Neural cell (in vitro differentiated cells): ENCODE measurements around the gene CHST2. TPM values are rescaled to one million over a fixed set of nuclear protein-coding genes. Genes with fewer than 3 reads are reported as not detected.

Experiments used
- H2AFZ ChIP-seq: fragments of 200-600, 300-800 bp; sonication (generic), shearing (Covaris generic); 2 replicates; pipeline ENCODE4 v1.6.0; 2014; ENCODE audit warnings: low read depth, mild to moderate bottlenecking, antibody characterized with exemption, low read length, moderate library complexity
- H3F3A ChIP-seq: fragments of 200-600 bp; shearing (Covaris generic); 2 replicates; pipeline ENCODE4 v1.6.1; 2016; ENCODE audit warnings: mild to moderate bottlenecking, moderate library complexity, mixed read lengths, antibody characterized with exemption, low read length; ENCODE audit not compliant: insufficient read depth, poor library complexity, severe bottlenecking
- H3K27ac ChIP-seq: fragments of 200-600, 300-800 bp; sonication (generic), shearing (Covaris generic); 2 replicates; pipeline ENCODE4 v1.5.1; 2014; ENCODE audit warnings: mild to moderate bottlenecking, low read length, moderate library complexity
- H3K27me3 ChIP-seq: fragments of 300-800, 200-600 bp; sonication (generic), shearing (Covaris generic); 2 replicates; pipeline ENCODE4 v1.6.0; 2014; ENCODE audit warnings: mild to moderate bottlenecking, low read depth, low read length, moderate library complexity; ENCODE audit not compliant: insufficient read depth
- H3K36me3 ChIP-seq: fragments of 300-800, 200-600 bp; sonication (generic), shearing (Covaris generic); 2 replicates; pipeline ENCODE4 v1.5.1; 2014; ENCODE audit warnings: mild to moderate bottlenecking, antibody characterized with exemption, low read length, moderate library complexity; ENCODE audit not compliant: insufficient read depth
- H3K4me2 ChIP-seq: fragments of 300-800, 200-600 bp; sonication (generic), shearing (Covaris generic); 2 replicates; pipeline ENCODE4 v1.6.0; 2014; ENCODE audit warnings: mild to moderate bottlenecking, low read length
- H3K4me3 ChIP-seq: fragments of 300-800, 200-600 bp; sonication (generic), shearing (Covaris generic); 2 replicates; pipeline ENCODE4 v1.5.1; 2014; ENCODE audit warnings: mild to moderate bottlenecking, low read length, moderate library complexity
- H3K79me2 ChIP-seq: fragments of 200-600 bp; shearing (Covaris generic); replicated peaks from 2 replicates; pipeline ENCODE4 v1.6.0; 2014; ENCODE audit warnings: mild to moderate bottlenecking, low read length, moderate library complexity; ENCODE audit not compliant: insufficient read depth
- H3K9ac ChIP-seq: fragments of 300-800, 200-600 bp; sonication (generic), shearing (Covaris generic); 2 replicates; pipeline ENCODE4 v1.6.1; 2016; ENCODE audit warnings: mild to moderate bottlenecking, low read length, mixed read lengths
- H3K9me2 ChIP-seq: fragments of 200-600 bp; shearing (Covaris generic); 2 replicates; pipeline ENCODE4 v1.6.1; 2016; ENCODE audit warnings: mild to moderate bottlenecking, low read length, mixed read lengths; ENCODE audit not compliant: insufficient read depth
- H3K9me3 ChIP-seq: fragments of 200-600, 300-800 bp; sonication (generic), shearing (Covaris generic); 2 replicates; pipeline ENCODE4 v1.6.1; 2016; ENCODE audit warnings: mild to moderate bottlenecking, mixed run types, low read length, moderate library complexity, mixed read lengths
- H4K20me1 ChIP-seq: fragments of 200-600 bp; shearing (Covaris generic); 2 replicates; pipeline ENCODE4 v1.6.1; 2016; ENCODE audit warnings: mild to moderate bottlenecking, mixed run types; ENCODE audit not compliant: insufficient read depth
- EP300 ChIP-seq: fragments of 450-650 bp; conservative IDR thresholded peaks from 2 replicates; pipeline ENCODE4 v1.6.1; 2014; ENCODE audit warnings: antibody characterized with exemption, mild to moderate bottlenecking, moderate library complexity; ENCODE audit not compliant: poor library complexity, severe bottlenecking
- EZH2 ChIP-seq: fragments of 200-600, 300-800 bp; shearing (Covaris generic), sonication (generic); IDR thresholded peaks from 2 replicates; pipeline ENCODE4 v1.6.1; 2014; ENCODE audit warnings: antibody characterized with exemption, low read length, borderline replicate concordance, mild to moderate bottlenecking; ENCODE audit not compliant: insufficient read depth, poor library complexity, severe bottlenecking
- MXI1 ChIP-seq: fragments of 450-650 bp; conservative IDR thresholded peaks from 2 replicates; pipeline ENCODE4 v1.6.1; 2014; ENCODE audit warnings: antibody characterized with exemption, mild to moderate bottlenecking; ENCODE audit not compliant: poor library complexity, severe bottlenecking
- POLR2AphosphoS5 ChIP-seq: IDR thresholded peaks from 2 replicates; pipeline ENCODE4 v1.6.1; 2012
- RAD21 ChIP-seq: fragments of 450-650 bp; conservative IDR thresholded peaks from 2 replicates; pipeline ENCODE4 v1.6.1; 2014; ENCODE audit warnings: antibody characterized with exemption, mild to moderate bottlenecking, moderate library complexity
- REST ChIP-seq: IDR thresholded peaks from 2 replicates; pipeline ENCODE4 v1.6.1; 2012; ENCODE audit warnings: borderline replicate concordance
- SMC3 ChIP-seq: fragments of 450-650 bp; conservative IDR thresholded peaks from 2 replicates; pipeline ENCODE4 v1.6.1; 2014; ENCODE audit warnings: antibody characterized with exemption, mild to moderate bottlenecking, moderate library complexity; ENCODE audit not compliant: poor library complexity
- TAF1 ChIP-seq: IDR thresholded peaks from 2 replicates; pipeline ENCODE4 v1.6.1; 2012; ENCODE audit warnings: low read depth
- polyA plus RNA-seq: library from polyadenylated mRNA; depleted of rRNA; stranded (reverse); fragments of >200 nt; gene quantifications from 2 replicates; pipeline ENCODE4 v1.2.3, GENCODE V29; 2014
- TF ChIP-seq, protein P1 (sequence below): fragments of 450-650 bp; IDR thresholded peaks from 2 replicates; pipeline ENCODE4 v1.5.1; 2014; ENCODE audit warnings: antibody characterized with exemption, mild to moderate bottlenecking, moderate library complexity; ENCODE audit not compliant: poor library complexity, severe bottlenecking

Gene CHST2
- polyA plus RNA-seq, 1 donor from 2014 or later, result 5.0 TPM

DNA sequence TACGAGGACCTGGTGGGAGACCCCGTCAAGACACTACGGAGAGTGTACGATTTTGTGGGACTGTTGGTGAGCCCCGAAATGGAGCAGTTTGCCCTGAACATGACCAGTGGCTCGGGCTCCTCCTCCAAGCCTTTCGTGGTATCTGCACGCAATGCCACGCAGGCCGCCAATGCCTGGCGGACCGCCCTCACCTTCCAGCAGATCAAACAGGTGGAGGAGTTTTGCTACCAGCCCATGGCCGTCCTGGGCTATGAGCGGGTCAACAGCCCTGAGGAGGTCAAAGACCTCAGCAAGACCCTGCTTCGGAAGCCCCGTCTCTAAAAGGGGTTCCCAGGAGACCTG lies 2.5 kb downstream of the CHST2 start:
- H3K9me3 ChIP-seq, result no peaks in the 10 kb centered on the region
- no peak overlapping the region for H2AFZ ChIP-seq
- no peak overlapping the region for H3K4me2 ChIP-seq
- H3K4me3 ChIP-seq, result peak overlapping the region; percentile 95
- no peaks in the 10 kb centered on the region for H3K9me2 ChIP-seq
- no peak overlapping the region for H3K9ac ChIP-seq
- TF ChIP-seq REST (no peak), EP300 (no peak), SMC3 (no peak), POLR2AphosphoS5 (no peak), TAF1 (no peak), RAD21 (no peak), MXI1 (no peak)
- TF ChIP-seq, protein P1, sequence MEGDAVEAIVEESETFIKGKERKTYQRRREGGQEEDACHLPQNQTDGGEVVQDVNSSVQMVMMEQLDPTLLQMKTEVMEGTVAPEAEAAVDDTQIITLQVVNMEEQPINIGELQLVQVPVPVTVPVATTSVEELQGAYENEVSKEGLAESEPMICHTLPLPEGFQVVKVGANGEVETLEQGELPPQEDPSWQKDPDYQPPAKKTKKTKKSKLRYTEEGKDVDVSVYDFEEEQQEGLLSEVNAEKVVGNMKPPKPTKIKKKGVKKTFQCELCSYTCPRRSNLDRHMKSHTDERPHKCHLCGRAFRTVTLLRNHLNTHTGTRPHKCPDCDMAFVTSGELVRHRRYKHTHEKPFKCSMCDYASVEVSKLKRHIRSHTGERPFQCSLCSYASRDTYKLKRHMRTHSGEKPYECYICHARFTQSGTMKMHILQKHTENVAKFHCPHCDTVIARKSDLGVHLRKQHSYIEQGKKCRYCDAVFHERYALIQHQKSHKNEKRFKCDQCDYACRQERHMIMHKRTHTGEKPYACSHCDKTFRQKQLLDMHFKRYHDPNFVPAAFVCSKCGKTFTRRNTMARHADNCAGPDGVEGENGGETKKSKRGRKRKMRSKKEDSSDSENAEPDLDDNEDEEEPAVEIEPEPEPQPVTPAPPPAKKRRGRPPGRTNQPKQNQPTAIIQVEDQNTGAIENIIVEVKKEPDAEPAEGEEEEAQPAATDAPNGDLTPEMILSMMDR, result no peak
- H3K79me2 ChIP-seq, result no peaks in the 10 kb centered on the region
- no peak overlapping the region for H3K27ac ChIP-seq
- peaks cover 30% of the 10 kb centered on the region for H3K27me3 ChIP-seq
- no peaks in the 10 kb centered on the region for H3K36me3 ChIP-seq
- no peaks in the 10 kb centered on the region for H4K20me1 ChIP-seq
- H3F3A ChIP-seq, result no peaks in the 10 kb centered on the region

GRCh38 chr3:143122608-143123352 lies 3.2 kb downstream of the CHST2 start:
- H3K4me3 ChIP-seq, result no peak overlapping the region
- peaks cover 30% of the 10 kb centered on the region for H3K27me3 ChIP-seq
- H3K9me2 ChIP-seq, result no peaks in the 10 kb centered on the region
- no peak overlapping the region for H3K9ac ChIP-seq
- no peaks in the 10 kb centered on the region for H3K36me3 ChIP-seq
- no peak overlapping the region for H2AFZ ChIP-seq
- no peaks in the 10 kb centered on the region for H3K9me3 ChIP-seq
- H3K27ac ChIP-seq, result no peak overlapping the region
- no peaks in the 10 kb centered on the region for H3K79me2 ChIP-seq
- H3K4me2 ChIP-seq, result no peak overlapping the region
- no peaks in the 10 kb centered on the region for H3F3A ChIP-seq
- TF ChIP-seq, protein P1, result no peak
- TF ChIP-seq RAD21 (no peak), EZH2 (no peak), EP300 (no peak), MXI1 (no peak), TAF1 (no peak), REST (no peak), POLR2AphosphoS5 (no peak), SMC3 (no peak)
- no peaks in the 10 kb centered on the region for H4K20me1 ChIP-seq
